A549 (cell line): ENCODE results near the gene RNPEP. TPM values are rescaled to one million over a fixed set of nuclear protein-coding genes. Genes with fewer than 3 reads are reported as not detected.

ENCODE experiments used
- ATAC-seq, 2 experiments: fragments of 200-7000 bp in 1 of 2; fragments of >200 bp in 1 of 2; cut with Nextera tagmentation in 1 of 2; cut with Tn5 transposase in 1 of 2; 3 replicates each; pipeline versions ENCODE4 v1.8.0 to v1.9.1; 2018 to 2020; ENCODE audit warnings: mild to moderate bottlenecking in 1 of 2, moderate library complexity in 1 of 2
- CTCF ChIA-PET: fragments of 300-600 bp; sonication (Branson Sonifier 250); formaldehyde crosslinking; extraction: SDS; loops from one replicate; lab custom pipeline; 2021; ENCODE audit warnings: antibody characterized with exemption, inconsistent platforms; lab: Yijun Ruan, JAX
- POLR2A ChIA-PET: fragments of 350-600 bp; formaldehyde crosslinking; extraction: SDS; loops from one replicate; lab custom pipeline; 2021; ENCODE audit warnings: antibody characterized with exemption, inconsistent platforms; lab: Yijun Ruan, JAX
- DNase-seq, 2 experiments: peaks; one replicate each; pipeline versions ENCODE4 v3.0.0 to v3.0.0-alpha.2; 2011 to 2016; ENCODE audit warnings: low read depth in 1 of 2, low spot score in 1 of 2
- FAIRE-seq: peaks from 2 replicates; lab custom pipeline; 2011; peaks lifted over from hg19 to GRCh38; lab: Jason Lieb, UNC
- H3K27ac ChIP-seq, 2 experiments: fragments of >200 bp; sonication (Bioruptor Twin); formaldehyde crosslinking; 3 replicates each; pipeline ENCODE4 v1.5.1; 2016 to 2017
- H3K4me1 ChIP-seq: fragments of >200 bp; sonication (Bioruptor Twin); formaldehyde crosslinking; 3 replicates; pipeline ENCODE4 v1.6.1; 2016
- H3K4me2 ChIP-seq: fragments of >200 bp; sonication (Bioruptor Twin); formaldehyde crosslinking; 3 replicates; pipeline ENCODE4 v1.6.1; 2016
- H3K4me3 ChIP-seq: fragments of >200 bp; sonication (Bioruptor Twin); formaldehyde crosslinking; 3 replicates; pipeline ENCODE4 v1.5.1; 2016
- H3K9me3 ChIP-seq: fragments of >200 bp; sonication (Bioruptor Twin); formaldehyde crosslinking; 3 replicates; pipeline ENCODE4 v1.6.1; 2016
- BCL3 ChIP-seq: fragments of >200 bp; sonication (Bioruptor Twin); formaldehyde crosslinking; IDR thresholded peaks from 3 replicates; pipeline ENCODE4 v1.6.1; 2016
- BHLHE40 ChIP-seq: IDR thresholded peaks from 2 replicates; pipeline ENCODE4 v1.6.1; 2012; ENCODE audit warnings: low read depth, low read length, inconsistent platforms
- CBX2 ChIP-seq: fragments of 200-600 bp; sonication (generic); IDR thresholded peaks from 2 replicates; pipeline ENCODE4 v1.6.1; 2016; ENCODE audit warnings: low read depth, mild to moderate bottlenecking, borderline replicate concordance
- CBX8 ChIP-seq: fragments of 200-600 bp; sonication (generic); IDR thresholded peaks from 2 replicates; pipeline ENCODE4 v1.6.1; 2016
- CEBPB ChIP-seq, 2 experiments: fragments of >200 bp in 1 of 2; sonication (Bioruptor Twin) in 1 of 2; formaldehyde crosslinking in 1 of 2; IDR thresholded peaks; 2 replicates each; pipeline ENCODE4 v1.6.1; 2012 to 2016
- CHD2 ChIP-seq: fragments of 150-350 bp; IDR thresholded peaks from 2 replicates; pipeline ENCODE4 v1.6.1; 2014; ENCODE audit warnings: low read length; ENCODE audit not compliant: partially characterized antibody
- CHD4 ChIP-seq: fragments of 200-600 bp; sonication (generic); IDR thresholded peaks from 2 replicates; pipeline ENCODE4 v1.6.1; 2016; ENCODE audit warnings: antibody characterized with exemption, mild to moderate bottlenecking, borderline replicate concordance
- EHMT2 ChIP-seq: fragments of 200-600 bp; sonication (generic); IDR thresholded peaks from 2 replicates; pipeline ENCODE4 v1.6.1; 2016; ENCODE audit warnings: antibody characterized with exemption, low read depth, mild to moderate bottlenecking, moderate library complexity
- EP300 ChIP-seq, 2 experiments: fragments of >200 bp; sonication (Bioruptor Twin); formaldehyde crosslinking; IDR thresholded peaks; 2 replicates in 1 of 2; 3 replicates in 1 of 2; pipeline ENCODE4 v1.6.1; 2016 to 2017
- FOSL2 ChIP-seq, 2 experiments: fragments of 450-650 bp in 1 of 2; fragments of >200 bp in 1 of 2; sonication (Bioruptor Twin) in 1 of 2; formaldehyde crosslinking; IDR thresholded peaks; 2 replicates each; pipeline versions ENCODE4 v1.5.0 to v1.6.1; 2016 to 2020; ENCODE audit warnings: mild to moderate bottlenecking in 1 of 2, moderate library complexity in 1 of 2
- FOXS1 ChIP-seq: fragments of 250-450 bp; sonication (Bioruptor Pico); IDR thresholded peaks from 2 replicates; pipeline ENCODE4 v1.5.0; 2020; ENCODE audit warnings: mild to moderate bottlenecking, moderate library complexity
- HEYL ChIP-seq: fragments of 250-450 bp; sonication (Bioruptor Pico); IDR thresholded peaks from 2 replicates; pipeline ENCODE4 v1.8.0; 2021; ENCODE audit warnings: mild to moderate bottlenecking, moderate library complexity
- HOXA7 ChIP-seq: fragments of 250-450 bp; sonication (Bioruptor Pico); IDR thresholded peaks from 2 replicates; pipeline ENCODE4 v1.5.0; 2020; ENCODE audit warnings: mild to moderate bottlenecking, moderate library complexity
- HOXB13 ChIP-seq: fragments of 250-450 bp; sonication (Bioruptor Pico); IDR thresholded peaks from 2 replicates; pipeline ENCODE4 v1.5.0; 2020; ENCODE audit warnings: low read depth, mild to moderate bottlenecking, moderate library complexity
- HOXB5 ChIP-seq: fragments of 250-450 bp; sonication (Bioruptor Pico); IDR thresholded peaks from 2 replicates; pipeline ENCODE4 v1.5.0; 2020; ENCODE audit warnings: mild to moderate bottlenecking, moderate library complexity
- JUNB ChIP-seq: fragments of >200 bp; sonication (Bioruptor Twin); formaldehyde crosslinking; IDR thresholded peaks from 2 replicates; pipeline ENCODE4 v1.6.1; 2016
- KDM1A ChIP-seq: fragments of 200-600 bp; sonication (generic); IDR thresholded peaks from 2 replicates; pipeline ENCODE4 v1.6.1; 2016; ENCODE audit warnings: low read depth, mild to moderate bottlenecking
- MAZ ChIP-seq: fragments of 150-350 bp; IDR thresholded peaks from 2 replicates; pipeline ENCODE4 v1.6.1; 2014; ENCODE audit warnings: antibody characterized with exemption, low read depth, low read length, borderline replicate concordance
- NFE2L2 ChIP-seq: fragments of 150-350 bp; conservative IDR thresholded peaks from 2 replicates; pipeline ENCODE4 v1.6.1; 2014; ENCODE audit warnings: low read length
- NR3C1 ChIP-seq: fragments of >200 bp; sonication (Bioruptor Twin); formaldehyde crosslinking; IDR thresholded peaks from 3 replicates; pipeline ENCODE4 v1.6.1; 2017
- POLR2A ChIP-seq: IDR thresholded peaks from 2 replicates; pipeline ENCODE4 v1.6.1; 2012; ENCODE audit warnings: mild to moderate bottlenecking, low read length
- POLR2AphosphoS2 ChIP-seq: conservative IDR thresholded peaks from 2 replicates; pipeline ENCODE4 v1.6.1; 2012; ENCODE audit warnings: low read length, improper control_type of control experiment, inconsistent platforms
- RAD21 ChIP-seq, 2 experiments: fragments of >200 bp in 1 of 2; sonication (Bioruptor Twin) in 1 of 2; formaldehyde crosslinking in 1 of 2; IDR thresholded peaks in 1 of 2; conservative IDR thresholded peaks in 1 of 2; 2 replicates in 1 of 2; 3 replicates in 1 of 2; pipeline ENCODE4 v1.6.1; 2012 to 2018; ENCODE audit warnings: inconsistent platforms in 1 of 2
- RARB ChIP-seq: fragments of 250-450 bp; sonication (Bioruptor Pico); IDR thresholded peaks from 2 replicates; pipeline ENCODE4 v1.8.0; 2021; ENCODE audit warnings: mild to moderate bottlenecking, moderate library complexity
- REST ChIP-seq: fragments of 200-600 bp; sonication (generic); IDR thresholded peaks from 2 replicates; pipeline ENCODE4 v1.6.1; 2016; ENCODE audit warnings: antibody characterized with exemption, mild to moderate bottlenecking, moderate library complexity
- SMC3 ChIP-seq: fragments of >200 bp; sonication (Bioruptor Twin); formaldehyde crosslinking; IDR thresholded peaks from 3 replicates; pipeline ENCODE4 v1.6.1; 2018; ENCODE audit warnings: inconsistent platforms
- SREBF2 ChIP-seq: fragments of 450-650 bp; IDR thresholded peaks from 2 replicates; pipeline ENCODE4 v1.6.1; 2014; ENCODE audit warnings: mild to moderate bottlenecking, moderate library complexity
- TFCP2L1 ChIP-seq: fragments of 250-450 bp; sonication (Bioruptor Pico); IDR thresholded peaks from 2 replicates; pipeline ENCODE4 v1.5.0; 2021; ENCODE audit warnings: mild to moderate bottlenecking
- TP53 ChIP-seq: fragments of 250-450 bp; sonication (Bioruptor Pico); IDR thresholded peaks from 2 replicates; pipeline ENCODE4 v1.5.0; 2021; ENCODE audit warnings: mild to moderate bottlenecking, moderate library complexity
- ZC3H11A ChIP-seq: fragments of 450-650 bp; IDR thresholded peaks from 2 replicates; pipeline ENCODE4 v1.6.1; 2014; ENCODE audit warnings: antibody characterized with exemption, mild to moderate bottlenecking
- ZFP36 ChIP-seq: fragments of 450-650 bp; IDR thresholded peaks from 2 replicates; pipeline ENCODE4 v1.6.1; 2014; ENCODE audit warnings: borderline replicate concordance; ENCODE audit not compliant: partially characterized antibody
- ZNF302 ChIP-seq: fragments of 250-450 bp; sonication (Bioruptor Pico); IDR thresholded peaks from 2 replicates; pipeline ENCODE4 v1.9.0; 2021; ENCODE audit warnings: inconsistent platforms, mild to moderate bottlenecking, moderate library complexity
- WGBS: methylation state at CpG from one replicate; pipeline ENCODE4 v1.1.6; 2017; ENCODE audit errors: missing lambda C conversion rate; 5-methylcytosine and 5-hydroxymethylcytosine counted together
- polyA plus RNA-seq, 4 experiments: library from polyadenylated mRNA; depleted of rRNA in 3 of 4; stranded (reverse); fragments of >200 nt; fragmentation: RNase III in 1 of 4; extraction: RNeasy Plus Mini Kit Qiagen cat#74134 plus additional on column Dnase treatment in 1 of 4; gene quantifications; 2 replicates in 3 of 4; 3 replicates in 1 of 4; pipeline ENCODE4 v1.2.3, GENCODE V29; 2011 to 2017
- TF ChIP-seq, protein P1 (sequence below): fragments of 450-650 bp; IDR thresholded peaks from 2 replicates; pipeline ENCODE4 v1.6.1; 2014; ENCODE audit warnings: antibody characterized with exemption

RNPEP gene
- polyA plus RNA-seq, 2 of the 4 experiments (the other 2 are of a cell fraction), result 71.1 to 87.6 TPM

DNA sequence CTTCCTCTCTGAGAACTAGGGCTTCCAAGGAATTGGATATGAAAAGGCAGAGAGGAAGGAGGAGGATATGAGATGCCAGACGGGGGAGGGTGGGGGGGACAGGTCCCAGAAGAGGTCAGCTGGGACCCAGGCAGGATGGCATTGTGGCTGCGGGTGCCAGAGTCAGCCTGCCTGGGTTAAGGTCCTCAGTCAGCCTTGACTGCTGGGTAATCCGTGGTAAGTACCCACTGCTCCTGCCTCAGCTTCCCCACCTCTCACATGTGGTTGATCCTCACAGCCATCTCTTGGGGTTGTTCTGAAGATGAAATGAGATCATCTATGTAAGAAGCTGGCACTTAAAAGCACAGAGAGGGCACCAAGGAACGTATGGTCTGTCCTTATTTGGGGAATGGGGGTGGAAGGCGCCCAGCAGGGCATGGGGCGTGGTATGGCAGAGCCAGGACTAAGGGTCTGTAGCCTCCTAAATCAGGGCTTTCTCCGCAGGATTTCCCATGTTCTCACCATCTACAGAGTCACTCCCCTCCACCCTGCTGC is 51.8 kb downstream of the RNPEP start (continued):
- TF ChIP-seq TFCP2L1 (CRISPR knock-in tag) (0 out of 2 replicates have a peak, but pooled peaks have one; percentile 65), HOXB13 (peak; percentile 91), NR3C1 (no peak), HOXB5 (CRISPR knock-in tag) (peak; percentile 76; the same call in 1 of the 2 replicates)
- TF ChIP-seq, all 56 proteins: peak for 10

- peak; percentile 61 for FAIRE-seq
- H3K4me3 ChIP-seq, result peak overlapping the region; percentile 17; the same call in 1 of the 3 replicates
- ATAC-seq, result peak; percentile 92 to 95
- 2% methylated on average over 16 of the region's 20 CpGs for WGBS
- peaks cover 52% of the 10 kb centered on the region for H3K4me1 ChIP-seq
- H3K27ac ChIP-seq, result peak overlapping the region; percentile 97 to 99
- no peaks in the 10 kb centered on the region for H3K9me3 ChIP-seq
- ChIA-PET POLR2A (interaction anchor here (0.6 to 4.1 kb wide), 13 partner anchors 11 to 78 kb away, joined by 3 to 147 read pairs (median 9); partner anchors contain the start of genes ELF3 and RNPEP), CTCF (interaction anchor here (0.9 to 3.0 kb wide), 13 partner anchors 11 to 85 kb away, joined by 3 to 13 read pairs (median 5); partner anchors contain the start of gene ELF3)
- peak overlapping the region; percentile 79 for H3K4me2 ChIP-seq
- DNase-seq, result peak; percentile 91 to 100
- TF ChIP-seq SMC3 (peak; percentile 58; the same call in 2 of the 3 replicates), POLR2AphosphoS2 (no peak), HOXA7 (CRISPR knock-in tag) (peak; percentile 87), NFE2L2 (no peak), CBX8 (no peak), EHMT2 (no peak), RARB (CRISPR knock-in tag) (peak; percentile 97), ZFP36 (no peak), NR3C1 (no peak), CEBPB (IDR thresholded peaks at IDR 0.05) (peak; percentile 56 to 84), POLR2A (no peak; the same call in 1 of the 2 replicates), ZNF302 (CRISPR knock-in tag) (no peak), FOXS1 (CRISPR knock-in tag) (peak; percentile 83), KDM1A (no peak; the same call in 1 of the 2 replicates), RAD21 (conservative IDR thresholded peaks at IDR 0.05 in 1 of 2, IDR thresholded peaks at IDR 0.05 in 1 of 2) (peak; percentile 21 to 67; a peak in 3 of 5 replicates), HEYL (CRISPR knock-in tag) (peak; percentile 54; the same call in 1 of the 2 replicates), HOXB13 (peak; percentile 89), BHLHE40 (no peak), ZC3H11A (no peak), CHD4 (no peak), REST (no peak), FOSL2 (IDR thresholded peaks at IDR 0.05) (peak; percentile 80), FOSL2 (CRISPR knock-in tag; IDR thresholded peaks at IDR 0.05) (peak; percentile 91), CHD2 (no peak), EP300 (IDR thresholded peaks at IDR 0.05) (peak; percentile 96 to 98), CBX2 (no peak), JUNB (peak; percentile 90), BCL3 (peak; percentile 86; the same call in 2 of the 3 replicates), MAZ (peak; percentile 47; the same call in 1 of the 2 replicates), TP53 (CRISPR knock-in tag) (no peak), TFCP2L1 (CRISPR knock-in tag) (no peak), SREBF2 (no peak)
- TF ChIP-seq, protein P1, sequence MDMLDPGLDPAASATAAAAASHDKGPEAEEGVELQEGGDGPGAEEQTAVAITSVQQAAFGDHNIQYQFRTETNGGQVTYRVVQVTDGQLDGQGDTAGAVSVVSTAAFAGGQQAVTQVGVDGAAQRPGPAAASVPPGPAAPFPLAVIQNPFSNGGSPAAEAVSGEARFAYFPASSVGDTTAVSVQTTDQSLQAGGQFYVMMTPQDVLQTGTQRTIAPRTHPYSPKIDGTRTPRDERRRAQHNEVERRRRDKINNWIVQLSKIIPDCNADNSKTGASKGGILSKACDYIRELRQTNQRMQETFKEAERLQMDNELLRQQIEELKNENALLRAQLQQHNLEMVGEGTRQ, result no peak
Observed at GRCh38 chr1:202034683-202035462, 52.4 kb downstream of the RNPEP start.
